ENCODE results near the gene SPG11. TPM values are rescaled to one million over a fixed set of nuclear protein-coding genes. Genes with fewer than 3 reads are reported as not detected.

SPG11 gene
- total RNA-seq, 1 experiment from 2014 or later: 65.1 TPM

- no peaks in the 10 kb centered on the region for H3K36me3 Mint-ChIP-seq (ENCODE audit: insufficient read depth, unreplicated experiment)
- no peak for TF ChIP-seq CTCF (IDR thresholded peaks at IDR 0.05; ENCODE audit: unreplicated experiment)
- no peak for DNase-seq (ENCODE audit: unreplicated experiment)
- no peaks in the 10 kb centered on the region for H3K27me3 Mint-ChIP-seq (ENCODE audit: insufficient read depth, unreplicated experiment)
- BruUV-seq (replicated peaks): no TSS peak
- intact Hi-C loops (cut with micrococcal nuclease): no loop called here
- no peak overlapping the region for H3K27ac Mint-ChIP-seq (ENCODE audit: low read depth, unreplicated experiment)
- H3K4me1 Mint-ChIP-seq (ENCODE audit: insufficient read depth, unreplicated experiment): no peaks in the 10 kb centered on the region
- CTCF ChIA-PET: interaction anchor here (1.0 to 2.4 kb wide), 2 partner anchors 10 to 65 kb away, joined by 3 to 15 read pairs; partner anchors contain the start of gene SPG11
- no peaks in the 10 kb centered on the region for H3K9me3 Mint-ChIP-seq (ENCODE audit: unreplicated experiment)
- H3K4me3 Mint-ChIP-seq (ENCODE audit: unreplicated experiment): no peak overlapping the region
- POLR2A ChIA-PET: interaction anchor here (1.1 to 2.2 kb wide), 4 partner anchors 10 to 37 kb away, joined by 3 to 8 read pairs (median 6); partner anchors contain the start of genes B2M, PATL2 and SPG11
Observed at GRCh38 chr15:44673639-44674038, 10.2 kb upstream of the SPG11 start.

GRCh38 chr15:44670087-44670950 lies 6.9 kb upstream of the SPG11 start:
- no TSS peak for BruUV-seq (replicated peaks)
- H3K36me3 Mint-ChIP-seq (ENCODE audit: insufficient read depth, unreplicated experiment): no peaks in the 10 kb centered on the region
- no peaks in the 10 kb centered on the region for H3K9me3 Mint-ChIP-seq (ENCODE audit: unreplicated experiment)
- H3K27ac Mint-ChIP-seq (ENCODE audit: low read depth, unreplicated experiment): no peak overlapping the region
- POLR2A ChIA-PET: interaction anchor here (0.7 to 2.3 kb wide), 4 partner anchors 21 to 58 kb away, joined by 3 to 6 read pairs (median 3); partner anchors contain the start of gene B2M
- no peaks in the 10 kb centered on the region for H3K27me3 Mint-ChIP-seq (ENCODE audit: insufficient read depth, unreplicated experiment)
- no peak for DNase-seq (ENCODE audit: unreplicated experiment)
- intact Hi-C loops (cut with micrococcal nuclease): no loop called here
- TF ChIP-seq CTCF (IDR thresholded peaks at IDR 0.05; ENCODE audit: unreplicated experiment): no peak
- H3K4me1 Mint-ChIP-seq (ENCODE audit: insufficient read depth, unreplicated experiment): no peaks in the 10 kb centered on the region
- no peak overlapping the region for H3K4me3 Mint-ChIP-seq (ENCODE audit: unreplicated experiment)
- CTCF ChIA-PET: interaction anchor here (1.5 to 1.6 kb wide), 2 partner anchors 67 to 68 kb away, joined by 4 to 6 read pairs; no protein-coding TSS in a partner anchor

DNA sequence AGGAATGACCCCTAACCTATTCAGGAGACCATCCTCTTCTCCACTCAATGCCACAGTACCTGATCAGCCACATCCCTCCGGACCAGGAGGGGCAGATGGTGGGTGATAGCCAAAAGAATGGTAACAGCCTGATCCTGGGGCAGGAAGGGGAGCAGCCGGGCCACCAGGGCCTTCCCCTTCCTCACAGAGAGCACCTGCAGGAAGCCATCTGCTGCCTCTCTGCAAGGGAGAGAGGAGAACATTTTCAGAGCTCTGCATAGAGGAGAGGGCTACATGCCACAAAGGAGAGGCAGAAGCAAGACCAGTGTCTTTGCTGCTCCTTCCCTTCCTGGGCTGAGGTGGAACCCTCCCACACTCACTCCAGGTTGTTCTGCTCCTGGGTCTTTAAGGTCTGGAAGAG lies 5.5 kb upstream of the SPG11 start:
- intact Hi-C loops (cut with micrococcal nuclease): no loop called here
- ChIA-PET POLR2A (interaction anchor here (0.5 to 2.3 kb wide), 3 partner anchors 13 to 499 kb away, joined by 3 to 6 read pairs (median 3); no protein-coding TSS in a partner anchor), CTCF (interaction anchor here (1.0 kb wide), 1 partner anchor 44 kb away, joined by 4 read pairs; no protein-coding TSS in a partner anchor)
- Mint-ChIP-seq H3K27me3 (ENCODE audit: insufficient read depth, unreplicated experiment) (no peaks in the 10 kb centered on the region), H3K27ac (ENCODE audit: low read depth, unreplicated experiment) (no peak overlapping the region), H3K36me3 (ENCODE audit: insufficient read depth, unreplicated experiment) (no peaks in the 10 kb centered on the region), H3K4me1 (ENCODE audit: insufficient read depth, unreplicated experiment) (peaks cover 3% of the 10 kb centered on the region), H3K4me3 (ENCODE audit: unreplicated experiment) (no peak overlapping the region), H3K9me3 (ENCODE audit: unreplicated experiment) (no peaks in the 10 kb centered on the region)
- TF ChIP-seq CTCF (IDR thresholded peaks at IDR 0.05; ENCODE audit: unreplicated experiment): no peak
- BruUV-seq (replicated peaks): no TSS peak
- no peak for DNase-seq (ENCODE audit: unreplicated experiment)

DNA sequence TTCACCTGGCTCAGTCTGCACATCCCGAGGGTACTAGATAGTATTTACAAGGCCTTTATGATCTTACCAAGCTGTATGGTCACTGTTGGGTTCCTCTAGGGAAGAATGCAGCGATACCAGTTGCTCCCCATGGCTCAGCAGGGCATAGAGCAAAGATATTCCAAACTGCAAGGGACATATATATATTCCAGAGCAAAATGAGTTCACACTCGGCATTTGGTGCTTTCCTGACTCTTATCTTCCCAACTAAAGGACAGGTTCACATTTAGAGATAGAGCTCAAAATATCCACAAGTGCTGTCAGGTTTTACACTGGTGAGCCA lies 3.5 kb upstream of the SPG11 start:
- intact Hi-C loops (cut with micrococcal nuclease): no loop called here
- no peak for DNase-seq (ENCODE audit: unreplicated experiment)
- no peaks in the 10 kb centered on the region for H3K36me3 Mint-ChIP-seq (ENCODE audit: insufficient read depth, unreplicated experiment)
- ChIA-PET POLR2A (interaction anchor here (1.0 to 7.8 kb wide), 2 partner anchors 46 to 71 kb away, joined by 6 to 148 read pairs; partner anchors contain the start of genes B2M and PATL2), CTCF (interaction anchor here (0.7 to 1.4 kb wide), 3 partner anchors 44 to 60 kb away, joined by 3 to 4 read pairs (median 3); partner anchors contain the start of gene PATL2)
- H3K4me1 Mint-ChIP-seq (ENCODE audit: insufficient read depth, unreplicated experiment): peaks cover 7% of the 10 kb centered on the region
- no peak overlapping the region for H3K4me3 Mint-ChIP-seq (ENCODE audit: unreplicated experiment)
- BruUV-seq (replicated peaks): no TSS peak
- no peaks in the 10 kb centered on the region for H3K27me3 Mint-ChIP-seq (ENCODE audit: insufficient read depth, unreplicated experiment)
- no peaks in the 10 kb centered on the region for H3K9me3 Mint-ChIP-seq (ENCODE audit: unreplicated experiment)
- H3K27ac Mint-ChIP-seq (ENCODE audit: low read depth, unreplicated experiment): no peak overlapping the region
- no peak for TF ChIP-seq CTCF (IDR thresholded peaks at IDR 0.05; ENCODE audit: unreplicated experiment)
